ENCODE data around the gene PHRF1. TPM values are rescaled to one million over a fixed set of nuclear protein-coding genes. Genes with fewer than 3 reads are reported as not detected.

The PHRF1 gene
- total RNA-seq, 1 donor from 2014 or later, result 27.3 TPM

DNA sequence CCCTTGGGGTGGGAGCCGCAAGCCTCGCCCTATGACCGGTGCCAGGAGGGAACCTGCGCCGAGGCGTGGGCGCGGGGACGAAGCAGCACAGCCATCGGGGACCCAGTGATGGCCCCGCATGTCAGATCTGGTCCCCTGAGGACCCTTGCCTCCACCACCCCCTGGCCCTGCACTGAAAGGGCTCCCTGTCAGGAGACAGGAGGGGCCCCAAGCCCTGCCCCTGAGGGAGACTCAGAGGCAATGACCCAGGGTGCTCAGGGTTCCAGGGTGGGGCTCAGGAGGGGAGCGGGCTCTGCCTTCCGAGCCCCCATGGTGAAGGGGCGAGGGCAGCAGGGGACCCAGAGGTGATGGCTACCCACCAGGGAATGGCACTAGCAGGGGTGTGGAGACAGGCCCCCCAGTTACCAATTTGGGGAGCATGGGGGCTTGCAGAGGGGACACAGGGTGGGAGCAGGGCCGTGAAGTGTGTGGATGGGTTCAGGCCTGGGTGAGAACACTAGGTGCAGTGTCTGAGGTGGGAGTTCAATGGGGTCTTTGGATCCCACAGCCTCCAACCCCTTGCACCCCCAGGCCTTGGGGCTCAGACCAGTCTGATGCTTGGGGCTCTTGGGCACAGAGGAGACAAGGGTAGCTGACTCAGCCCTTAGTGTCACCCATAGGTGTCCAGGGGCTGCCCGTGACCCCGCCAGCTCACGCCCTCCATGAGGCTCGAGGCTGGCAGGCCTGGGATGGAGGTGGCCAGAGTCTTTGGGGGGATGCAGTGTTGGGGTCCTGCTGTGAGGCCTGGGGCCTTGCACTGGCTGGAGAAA lies 38.4 kb upstream of the PHRF1 start:
- no peak for DNase-seq

DNA sequence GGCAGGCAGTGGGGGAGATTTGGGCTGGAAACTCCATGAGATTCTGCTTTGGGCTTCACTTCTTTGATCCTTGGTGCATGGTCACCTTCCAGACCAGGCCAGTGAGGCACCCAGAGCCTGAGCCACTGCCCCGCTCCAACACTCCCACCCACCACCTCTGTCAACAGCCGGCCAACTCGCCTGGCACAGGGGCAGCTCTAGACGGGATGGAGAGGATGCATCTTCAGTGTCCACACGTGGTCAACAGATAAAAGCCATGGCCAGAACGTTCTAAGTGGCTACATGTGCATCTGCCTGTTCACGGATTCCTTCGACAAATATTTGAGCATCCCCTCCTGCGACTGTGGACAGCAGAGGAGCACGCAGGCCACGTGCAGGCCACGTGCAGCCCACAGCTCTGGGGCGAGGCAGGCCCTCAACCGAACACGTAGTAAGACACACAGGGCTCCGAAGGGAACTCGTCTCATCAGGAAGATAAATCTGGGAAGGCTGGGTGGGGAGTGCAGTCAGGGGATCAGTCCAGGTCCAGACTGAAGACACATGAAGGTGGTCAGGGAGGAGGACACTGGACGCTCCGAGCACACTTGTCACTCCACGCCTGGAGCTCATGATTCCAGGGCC lies 37.7 kb upstream of the PHRF1 start:
- DNase-seq, result no peak

DNA sequence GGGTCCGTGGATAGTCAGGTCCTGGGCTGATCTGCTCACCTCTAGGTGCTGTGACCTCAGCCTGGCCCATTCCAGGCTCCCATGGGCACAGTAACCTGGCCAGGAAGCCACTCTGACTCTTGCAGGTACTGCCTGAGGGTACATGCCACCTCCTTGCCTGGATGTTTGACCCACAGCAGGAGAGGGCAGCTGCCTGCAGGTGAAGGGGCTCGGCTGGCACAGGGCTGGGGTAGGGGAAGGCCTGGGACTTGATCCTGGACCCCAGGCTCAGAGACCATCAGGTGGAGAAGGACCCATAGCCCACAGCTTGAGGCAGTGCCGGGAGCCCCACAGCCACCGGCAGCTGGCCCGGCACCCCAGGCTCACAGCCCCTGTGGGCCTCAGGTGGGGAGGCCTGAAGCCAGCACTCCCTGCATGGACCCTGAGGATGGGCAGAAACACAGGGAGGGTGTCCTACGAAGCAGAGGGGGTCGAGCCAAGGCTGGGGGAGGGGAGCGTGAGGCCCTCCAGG lies 36.2 kb upstream of the PHRF1 start:
- DNase-seq, result no peak

DNA sequence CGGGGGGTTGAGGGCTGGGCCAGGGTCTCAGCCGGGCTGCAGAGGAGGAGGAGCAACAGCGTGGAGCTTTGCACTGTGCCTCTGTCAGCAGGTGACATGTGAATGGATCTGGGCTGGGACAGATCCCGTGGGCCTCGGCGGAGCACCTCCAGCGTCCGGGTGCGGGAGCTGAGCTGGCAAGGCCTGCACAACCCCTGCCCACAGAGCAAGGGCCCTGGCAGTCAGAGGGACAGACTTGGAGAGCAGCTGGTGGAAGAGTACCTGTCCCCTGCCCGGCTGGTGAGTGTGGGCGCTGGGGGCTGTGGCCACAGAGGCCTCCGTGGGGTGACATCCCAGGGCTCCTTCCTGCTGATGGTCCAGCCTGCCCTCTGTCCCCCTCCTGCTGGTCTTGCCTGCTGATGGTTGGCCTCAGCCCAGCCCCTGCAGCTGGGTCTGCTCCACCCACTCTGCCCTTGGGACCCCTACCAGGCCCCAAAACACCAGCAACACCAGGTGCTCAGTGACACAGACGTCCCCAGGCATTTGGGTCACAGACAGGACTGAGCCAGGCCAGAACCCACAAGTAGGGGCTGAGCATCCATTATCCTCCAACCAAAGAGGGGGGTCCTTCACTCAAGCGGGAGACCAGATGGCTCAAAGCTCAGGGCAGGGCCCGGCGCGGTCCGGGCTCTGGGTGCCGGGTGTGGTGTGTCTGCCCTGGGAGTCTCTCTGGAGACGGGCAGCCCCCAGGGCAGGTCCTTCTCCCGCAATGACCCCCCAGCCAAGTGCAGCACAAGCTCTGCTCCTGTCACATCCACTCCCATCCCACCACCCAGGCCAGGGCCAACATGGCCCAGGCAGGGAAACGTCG lies 35.5 kb upstream of the PHRF1 start:
- no peak for DNase-seq

DNA sequence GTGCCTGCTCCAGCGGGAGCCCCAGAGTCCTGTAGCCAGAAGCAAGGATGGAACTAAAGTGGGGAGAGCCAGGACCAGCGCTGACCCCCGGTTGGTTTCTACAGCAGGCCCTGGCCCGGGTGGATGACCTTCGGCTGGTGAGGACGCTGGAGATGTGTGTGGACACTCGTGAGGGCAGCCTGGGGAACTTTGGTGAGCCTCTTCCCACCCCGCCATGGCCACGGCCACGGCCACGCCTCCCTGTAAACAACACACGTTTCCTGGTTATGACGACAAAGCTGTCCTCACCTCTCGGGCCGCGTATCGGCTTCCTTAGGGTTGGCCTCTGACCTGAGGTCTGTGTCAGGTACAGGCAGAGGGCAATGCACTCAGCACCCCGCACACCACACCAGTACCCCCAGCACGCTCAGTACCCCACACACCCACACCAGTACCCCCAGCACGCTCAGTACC lies 34.8 kb upstream of the PHRF1 start:
- no peak for DNase-seq

DNA sequence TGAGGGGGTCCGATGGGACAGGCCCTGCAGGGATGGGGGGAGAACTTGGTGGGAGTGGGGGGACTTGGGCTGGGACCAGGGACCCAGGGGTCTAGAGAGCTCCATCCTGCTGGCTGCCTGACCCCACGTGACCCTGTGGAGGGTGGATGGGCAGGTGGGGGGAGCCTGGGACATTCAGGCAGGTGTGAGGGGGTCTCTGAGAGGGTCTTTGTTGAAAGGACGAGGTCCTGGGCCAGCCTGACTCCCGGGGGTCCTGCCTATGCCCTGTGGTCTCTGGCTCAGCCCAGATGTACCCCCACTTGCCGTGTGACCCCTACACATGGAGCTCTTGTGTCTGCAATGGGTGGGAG lies 31.5 kb upstream of the PHRF1 start:
- DNase-seq, result no peak

DNA sequence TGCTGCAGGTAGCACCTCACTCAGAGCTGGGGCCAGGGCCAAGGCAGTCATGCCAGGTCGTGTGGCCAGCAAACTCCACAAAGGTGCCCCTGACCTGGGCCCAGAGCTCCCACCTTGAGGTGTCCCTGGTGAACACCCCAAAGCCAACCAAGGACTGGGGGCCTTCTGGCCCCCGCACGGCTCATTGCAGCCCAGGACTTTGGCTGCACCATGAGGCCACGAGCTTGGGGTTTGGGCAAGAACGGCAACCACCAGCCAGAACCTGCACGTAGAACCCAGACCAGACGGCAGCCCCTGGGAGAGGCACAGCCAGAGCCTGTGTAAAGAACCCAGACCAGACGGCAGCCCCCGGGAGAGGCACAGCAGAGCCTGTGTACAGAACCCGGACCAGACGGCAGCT lies 31.1 kb upstream of the PHRF1 start:
- DNase-seq, result no peak

DNA sequence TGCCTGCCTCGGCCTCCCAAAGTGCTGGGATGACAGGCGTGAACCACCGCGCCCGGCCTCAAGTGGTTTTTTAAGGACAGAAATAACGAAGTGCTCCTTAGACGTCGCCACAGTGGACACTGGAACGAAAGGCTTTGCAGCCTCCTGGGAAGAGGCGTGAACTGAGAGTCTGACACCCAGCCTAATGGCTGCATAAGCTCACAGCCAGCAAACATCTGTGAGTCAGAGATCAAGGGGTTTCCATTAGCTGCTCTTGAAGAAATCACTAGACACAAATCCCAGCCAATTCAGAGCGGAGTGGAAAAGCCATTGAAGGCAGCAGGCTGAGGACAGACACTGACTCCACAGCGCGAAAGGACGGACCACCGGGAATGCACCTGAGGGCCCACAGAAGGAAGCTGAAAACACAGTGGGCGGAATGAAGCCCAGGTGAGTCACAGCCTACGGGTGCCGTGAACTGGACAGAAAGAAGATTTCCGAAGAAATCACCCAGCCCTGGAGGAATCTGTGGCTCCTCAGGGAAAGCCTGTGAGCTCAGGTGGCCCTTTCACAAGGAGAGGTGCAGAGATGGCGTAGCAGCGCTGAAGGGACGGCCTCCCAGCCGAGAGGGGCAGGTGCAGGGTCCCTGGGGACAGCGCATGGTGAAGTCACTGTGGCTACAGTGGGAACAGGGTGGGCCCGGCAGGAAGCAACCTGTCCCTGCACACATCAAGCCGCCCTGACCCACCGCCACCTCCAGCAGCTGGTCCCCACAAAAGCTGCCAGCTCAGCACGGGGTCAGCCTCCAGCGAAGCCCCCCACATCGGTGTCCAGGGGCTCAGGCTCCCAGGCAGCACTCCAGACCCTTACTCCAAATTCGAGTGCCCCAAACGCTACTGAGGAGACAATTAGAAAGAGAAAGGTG lies 27.3 kb upstream of the PHRF1 start:
- DNase-seq, result no peak

DNA sequence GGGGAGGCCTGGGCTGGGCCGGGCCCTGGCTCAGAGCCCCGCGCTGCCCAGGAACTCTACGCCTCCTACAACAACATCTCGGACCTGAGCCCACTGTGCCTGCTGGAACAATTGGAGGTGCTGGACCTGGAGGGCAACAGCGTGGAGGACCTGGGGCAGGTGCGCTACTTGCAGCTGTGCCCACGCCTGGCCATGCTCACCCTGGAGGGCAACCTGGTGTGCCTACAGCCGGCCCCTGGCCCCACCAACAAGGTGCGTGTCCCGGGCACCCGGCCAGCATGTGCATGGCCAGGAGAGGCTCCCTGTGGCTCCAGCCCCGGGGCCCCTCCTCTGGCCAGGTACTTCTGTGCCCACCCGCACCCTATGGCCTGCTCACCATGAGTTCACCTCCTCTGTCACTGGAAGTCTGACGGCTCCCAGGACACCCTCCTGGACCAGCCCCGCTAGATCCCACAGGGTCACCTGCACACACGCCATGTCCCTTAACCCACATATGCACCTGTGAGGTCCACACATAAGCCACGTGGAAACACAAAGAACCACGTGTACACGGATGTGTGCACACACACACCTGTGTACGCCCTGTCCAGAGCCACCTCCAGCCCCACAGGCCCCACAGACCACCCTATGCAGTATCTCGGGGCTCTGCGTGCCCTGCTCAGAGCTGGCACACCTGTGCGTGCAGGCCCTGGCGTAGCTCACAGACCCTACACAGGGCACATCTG lies 26.1 kb upstream of the PHRF1 start:
- no peak for DNase-seq

DNA sequence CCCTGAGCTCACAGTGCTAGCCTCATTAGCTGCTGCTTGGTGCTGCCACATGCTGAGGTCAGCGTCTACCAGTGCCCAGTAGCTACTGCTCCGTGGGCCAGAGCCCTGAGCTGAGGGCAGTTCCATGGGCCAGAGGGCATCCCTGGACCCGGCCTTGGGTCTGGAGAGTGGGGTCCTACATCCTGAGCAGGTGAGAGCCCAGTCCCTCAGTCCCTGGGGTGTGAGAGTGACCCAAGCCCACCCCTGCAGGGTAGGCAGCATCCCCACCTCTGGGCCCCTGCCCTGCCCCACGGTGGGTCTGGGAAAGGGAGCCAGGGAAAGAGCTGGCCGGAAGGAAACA lies 25.6 kb upstream of the PHRF1 start:
- DNase-seq, result no peak

DNA sequence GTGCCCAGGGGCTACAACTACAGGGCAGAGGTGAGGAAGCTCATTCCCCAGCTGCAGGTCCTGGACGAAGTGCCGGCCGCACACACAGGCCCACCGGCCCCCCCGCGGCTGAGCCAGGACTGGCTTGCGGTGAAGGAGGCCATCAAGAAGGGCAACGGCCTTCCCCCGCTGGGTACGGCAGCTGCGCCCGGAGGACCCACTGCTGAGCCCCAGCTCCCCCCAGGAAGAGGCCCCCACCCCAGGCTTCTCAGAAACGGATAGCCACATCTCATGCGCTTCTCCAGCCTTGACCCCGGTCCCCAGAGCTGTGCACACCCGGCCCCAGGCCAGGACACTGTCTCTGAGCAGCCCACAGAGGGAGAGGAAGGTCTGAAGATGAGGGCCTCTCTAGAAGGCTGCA lies 25.1 kb upstream of the PHRF1 start:
- no peak for DNase-seq

DNA sequence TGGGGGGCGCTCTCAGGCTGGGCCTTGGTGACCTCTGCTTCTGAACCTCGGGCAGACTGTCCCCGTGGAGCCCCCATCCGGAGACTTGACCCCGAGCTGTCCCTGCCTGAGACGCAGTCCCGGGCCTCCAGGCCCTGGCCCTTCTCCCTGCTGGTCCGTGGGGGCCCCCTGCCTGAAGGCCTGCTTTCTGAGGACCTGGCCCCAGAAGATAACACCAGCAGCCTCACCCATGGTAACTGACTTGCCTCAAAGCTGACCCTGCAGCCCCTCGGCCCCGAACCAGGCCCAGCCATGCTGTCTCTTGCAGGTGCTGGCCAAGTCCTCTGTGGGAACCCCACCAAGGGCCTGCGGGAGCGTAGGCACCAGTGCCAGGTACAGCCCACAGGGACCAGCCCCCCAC lies 24.7 kb upstream of the PHRF1 start:
- DNase-seq, result no peak

DNA sequence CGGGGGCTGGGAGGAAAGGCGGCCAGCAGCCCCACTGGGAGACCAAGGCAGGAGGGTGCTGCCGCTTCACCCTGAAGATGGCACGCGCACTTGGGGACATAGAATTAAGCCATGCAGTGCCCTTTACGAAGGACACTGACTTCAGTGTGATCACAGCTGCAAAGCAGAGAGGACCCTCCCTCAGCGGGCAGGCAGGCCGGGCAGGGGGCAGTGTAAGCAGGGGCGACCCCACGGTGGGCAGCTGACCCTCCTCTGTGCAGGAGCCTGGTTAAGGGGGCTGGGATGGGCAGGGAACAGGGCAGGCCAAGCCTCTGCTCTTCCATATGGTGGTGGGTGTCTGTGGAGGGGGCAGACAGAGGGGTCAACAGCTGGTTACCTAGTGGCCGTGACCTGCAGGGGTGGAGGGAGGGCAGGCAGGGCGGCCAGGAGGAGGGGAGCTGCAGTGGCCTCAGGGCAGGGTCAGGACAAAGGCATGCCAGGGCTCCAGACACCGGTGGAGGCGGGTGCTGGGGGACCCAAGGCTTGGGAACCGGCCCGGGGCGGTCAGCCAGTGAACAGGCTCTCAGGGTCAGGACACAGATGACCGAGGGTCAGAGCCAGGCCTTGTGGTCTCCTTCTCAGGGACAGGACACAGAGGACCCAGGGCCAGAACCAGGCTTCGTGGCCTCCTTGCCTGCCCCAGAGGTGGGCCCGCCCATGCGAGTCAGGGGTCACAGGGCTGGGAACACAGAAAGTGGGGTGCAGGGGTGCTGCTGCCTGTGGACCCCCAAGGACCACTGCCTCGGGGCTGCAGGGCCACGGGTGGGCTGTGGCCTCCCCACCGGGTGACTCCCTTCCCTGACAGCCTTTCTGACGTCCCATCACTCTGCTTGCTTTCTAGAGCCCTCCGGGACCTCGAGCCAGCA lies 22.9 kb upstream of the PHRF1 start:
- DNase-seq, result no peak

DNA sequence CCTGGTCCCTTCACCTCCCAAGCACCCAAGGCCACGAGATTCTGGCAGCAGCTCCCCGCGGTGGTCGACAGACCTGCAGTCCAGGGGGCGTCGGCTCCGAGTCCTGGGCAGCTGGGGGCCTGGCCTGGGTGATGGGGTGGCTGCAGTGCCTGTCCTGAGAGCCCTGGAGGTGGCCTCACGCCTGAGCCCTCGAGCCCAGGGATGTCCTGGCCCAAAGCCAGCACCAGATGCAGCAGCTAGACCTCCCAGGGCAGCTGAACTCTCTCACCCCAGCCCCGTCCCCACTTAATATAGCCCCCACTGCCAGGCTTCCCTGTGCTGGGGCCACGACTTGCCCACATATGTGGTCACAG lies 22.3 kb upstream of the PHRF1 start:
- no peak for DNase-seq

DNA sequence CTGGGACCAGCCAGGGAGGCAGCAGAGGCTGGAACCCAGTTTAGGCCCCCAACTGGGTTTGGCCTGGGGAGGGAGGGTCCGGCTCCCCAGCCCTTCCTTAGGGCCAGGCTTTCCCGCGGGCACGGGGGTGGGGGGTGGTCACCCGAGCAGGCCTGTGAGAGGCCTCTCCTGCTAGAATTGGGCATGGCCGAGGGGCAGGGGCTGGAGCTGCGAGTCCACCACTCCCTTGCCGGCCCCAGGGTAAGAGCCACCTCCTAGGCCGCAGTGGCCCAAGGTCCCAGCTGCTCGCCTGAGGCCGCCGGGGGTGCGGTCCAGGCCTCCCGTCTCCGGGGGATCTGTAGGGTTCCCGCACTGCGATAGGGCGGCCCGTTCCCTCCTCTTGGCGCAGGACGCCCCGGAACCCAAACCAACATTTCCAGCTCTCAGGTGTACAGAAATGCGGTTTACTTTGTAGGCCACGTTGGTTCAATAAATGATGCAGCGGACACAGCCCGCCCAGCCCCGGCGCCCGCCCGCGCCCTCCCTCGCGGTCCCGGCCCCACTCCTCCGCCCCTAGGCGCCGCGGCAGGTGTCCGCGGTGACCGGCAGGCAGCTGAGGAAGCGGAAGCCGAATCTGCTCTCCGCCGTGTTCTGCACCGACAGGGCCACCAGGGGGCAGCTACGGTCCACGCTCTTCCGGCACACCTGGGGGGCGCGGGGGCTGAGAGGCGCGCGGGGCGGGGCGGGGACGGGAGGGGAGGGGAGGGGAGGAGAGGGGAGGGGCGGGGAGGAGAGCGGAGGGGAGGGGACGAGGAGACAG lies 21.6 kb upstream of the PHRF1 start:
- DNase-seq, result no peak

DNA sequence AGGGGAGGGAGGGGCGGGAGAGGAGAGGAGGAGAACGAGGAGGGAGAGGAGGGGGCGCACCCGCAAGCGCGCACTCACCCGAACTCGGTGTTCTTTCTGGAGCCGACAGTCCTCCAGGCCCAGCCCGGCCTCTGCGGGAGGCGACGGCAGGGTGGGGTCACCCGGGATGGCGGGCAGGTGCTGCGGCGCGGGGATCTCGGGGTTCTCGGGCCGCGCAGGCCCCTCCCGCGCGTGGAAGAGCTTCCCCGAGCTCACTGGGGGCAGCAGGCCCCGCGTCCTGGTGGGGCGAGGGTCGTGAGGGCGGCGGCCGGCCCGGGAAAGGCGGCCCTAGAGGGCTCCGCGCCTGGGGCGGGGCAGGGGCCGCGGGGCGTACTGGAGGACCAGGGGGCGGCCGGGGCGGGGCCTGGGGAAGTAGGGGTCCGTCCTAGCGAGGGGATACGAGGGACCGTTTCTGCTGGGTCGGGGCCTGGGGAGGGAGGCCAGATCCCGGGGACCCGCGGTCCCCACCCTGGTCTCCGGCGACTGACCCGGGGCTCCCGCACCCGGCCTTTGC lies 21.0 kb upstream of the PHRF1 start:
- DNase-seq, result no peak

DNA sequence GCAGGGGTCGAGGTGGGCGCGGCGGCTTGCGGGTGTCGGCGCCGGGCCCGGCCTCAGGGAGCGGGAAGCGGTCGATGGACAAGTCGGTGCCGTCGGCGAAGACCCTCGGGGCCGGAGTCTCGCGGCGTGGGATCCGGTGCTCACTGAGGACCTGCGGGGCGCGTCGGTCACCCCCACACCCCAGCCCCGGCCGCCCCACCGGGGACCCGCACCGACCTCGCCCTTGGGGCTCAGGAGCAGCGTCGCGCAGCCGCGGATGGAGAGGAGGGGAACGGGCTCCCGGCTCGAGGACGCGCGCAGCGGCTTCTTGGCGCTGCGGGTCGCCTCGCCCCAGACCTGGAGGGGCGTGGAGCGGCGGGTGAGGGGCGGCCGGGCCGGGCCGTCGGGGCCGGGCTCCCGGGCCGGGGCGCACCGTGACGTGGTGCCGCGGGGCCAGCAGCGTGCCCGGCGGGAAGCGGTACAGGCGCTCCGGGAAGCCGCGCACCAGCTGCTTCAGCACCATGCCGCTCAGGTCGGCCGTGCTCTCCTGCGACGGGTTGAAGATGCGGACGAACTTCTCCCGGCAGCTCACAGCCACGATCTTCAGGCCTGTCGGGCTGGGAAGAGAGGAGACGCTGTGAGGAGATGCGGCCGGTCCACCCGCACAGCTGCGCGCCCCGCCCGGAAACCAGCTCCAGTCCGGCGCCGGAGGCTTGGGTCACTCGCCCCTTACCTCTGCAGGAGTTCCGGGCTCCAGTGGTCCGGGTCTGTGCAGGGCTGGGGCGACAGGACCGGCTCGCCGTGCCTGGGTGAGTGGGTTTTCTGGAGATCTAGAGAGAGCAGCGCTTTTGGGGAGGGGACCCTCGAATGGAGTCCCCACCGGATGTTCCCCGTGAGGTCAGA lies 20.2 kb upstream of the PHRF1 start:
- DNase-seq, result no peak

DNA sequence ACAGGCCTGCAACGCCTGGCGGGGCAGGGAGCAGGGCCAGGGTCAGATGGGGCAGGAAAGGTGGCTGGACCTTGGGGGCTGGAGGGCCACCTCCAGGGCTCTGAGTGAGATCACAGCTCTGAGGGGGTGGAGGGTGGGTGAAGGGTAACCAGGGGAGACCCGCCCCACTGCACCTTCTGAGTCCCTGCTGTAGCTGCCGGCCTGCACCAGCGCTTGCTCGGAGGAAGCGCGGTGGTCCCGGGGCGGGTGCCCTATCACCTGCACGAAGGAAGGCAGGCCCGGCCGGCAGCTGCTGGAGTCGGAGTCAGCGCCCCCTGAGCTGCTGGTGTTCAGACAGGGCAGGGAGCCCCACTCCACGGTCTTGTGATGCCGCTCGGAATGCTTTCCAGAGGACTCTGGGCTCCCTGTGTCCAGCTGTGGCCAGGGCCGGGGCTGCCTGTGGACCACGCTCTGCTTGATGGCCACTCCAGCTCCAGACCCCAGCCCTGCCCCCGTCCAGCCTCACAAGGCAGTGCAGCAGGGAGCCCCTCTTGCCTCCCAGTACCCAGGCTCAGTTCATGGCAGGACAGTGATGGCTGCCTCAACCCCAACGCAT lies 19.5 kb upstream of the PHRF1 start:
- DNase-seq, result no peak

Measured in occipital lobe (tissue), 2 donors.